NOMO-1 treated with DMSO at 0.1 percent for 48 hours (cell line): ENCODE results near the gene CHST12.
A peak's percentile ranks its signal among the peaks of the same experiment; 100 is the strongest.
"Not testable (repeated sequence)": the region's sequence is repeated elsewhere in the genome, so short reads cannot be mapped to it uniquely, and the experiment has no call there.

Experiments used
- DNase-seq: peaks from one replicate; lab custom pipeline; 2025; ENCODE audit not compliant: unreplicated experiment; lab: John Stamatoyannopoulos, UW

The CHST12 gene

GRCh38 chr7:2403718-2404648 is 572 bp downstream of the CHST12 start:
- DNase-seq: no peak

GRCh38 chr7:2404714-2405119 is 1.3 kb downstream of the CHST12 start:
- DNase-seq: peak; percentile 16

- DNase-seq: no peak
Measured at GRCh38 chr7:2405201-2405600, 1.8 kb downstream of the CHST12 start.

GRCh38 chr7:2405601-2406345 is 2.4 kb downstream of the CHST12 start:
- peak; percentile 84 for DNase-seq

GRCh38 chr7:2409745-2410414 is 6.5 kb downstream of the CHST12 start:
- DNase-seq: no peak

GRCh38 chr7:2411049-2411448 is 7.6 kb downstream of the CHST12 start:
- DNase-seq: no peak

GRCh38 chr7:2411815-2412586 is 8.6 kb downstream of the CHST12 start:
- DNase-seq: no peak

- DNase-seq: no peak
Measured at GRCh38 chr7:2412587-2413201, 9.3 kb downstream of the CHST12 start.

GRCh38 chr7:2416063-2416462 is 12.7 kb downstream of the CHST12 start:
- no peak for DNase-seq

GRCh38 chr7:2416650-2417049 is 13.2 kb downstream of the CHST12 start:
- DNase-seq: no peak

GRCh38 chr7:2417178-2417577 is 13.8 kb downstream of the CHST12 start:
- DNase-seq: not testable (repeated sequence)

- no peak for DNase-seq
Measured at GRCh38 chr7:2417981-2418481, 14.6 kb downstream of the CHST12 start.

- no peak for DNase-seq
Measured at GRCh38 chr7:2420216-2420933, 17.0 kb downstream of the CHST12 start.

- DNase-seq: no peak
Measured at GRCh38 chr7:2421943-2422310, 18.5 kb downstream of the CHST12 start.

- DNase-seq: no peak
Measured at GRCh38 chr7:2425749-2426148, 22.3 kb downstream of the CHST12 start.

- peak; percentile 10 for DNase-seq
Measured at GRCh38 chr7:2431260-2431867, 28.0 kb downstream of the CHST12 start.

GRCh38 chr7:2432910-2433712 is 29.7 kb downstream of the CHST12 start:
- no peak for DNase-seq
